DMS53 treated with DMSO at 0.1 percent for 48 hours (cell line): ENCODE results near the gene RFFL.
"Not testable (repeated sequence)": the region's sequence is repeated elsewhere in the genome, so short reads cannot be mapped to it uniquely, and the experiment has no call there.

Experiments used
- DNase-seq: peaks from one replicate; lab custom pipeline; 2025; ENCODE audit not compliant: unreplicated experiment; lab: John Stamatoyannopoulos, UW

RFFL gene

DNA sequence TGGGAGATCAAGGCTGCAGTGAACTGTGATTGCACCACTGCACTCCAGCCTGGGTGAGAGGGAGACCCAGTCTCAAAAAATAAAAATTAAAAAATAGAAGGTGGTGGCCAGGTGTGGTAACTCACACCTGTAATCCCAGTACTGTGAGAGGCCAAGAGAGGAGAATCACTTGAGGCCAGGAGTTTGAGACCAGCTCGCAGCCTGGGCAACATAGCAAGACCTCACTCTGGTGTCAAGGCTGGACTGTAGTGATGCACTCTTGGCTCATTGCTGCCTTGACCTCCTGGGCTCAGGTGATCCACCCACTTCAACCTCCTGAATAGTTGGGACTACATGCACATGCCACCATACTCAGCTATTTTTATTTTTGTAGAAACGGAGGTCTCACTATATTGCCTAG, 13.3 kb downstream of the RFFL start:
- DNase-seq, result no peak

- DNase-seq, result no peak
Measured at GRCh38 chr17:35048685-35049379, 14.7 kb downstream of the RFFL start.

DNA sequence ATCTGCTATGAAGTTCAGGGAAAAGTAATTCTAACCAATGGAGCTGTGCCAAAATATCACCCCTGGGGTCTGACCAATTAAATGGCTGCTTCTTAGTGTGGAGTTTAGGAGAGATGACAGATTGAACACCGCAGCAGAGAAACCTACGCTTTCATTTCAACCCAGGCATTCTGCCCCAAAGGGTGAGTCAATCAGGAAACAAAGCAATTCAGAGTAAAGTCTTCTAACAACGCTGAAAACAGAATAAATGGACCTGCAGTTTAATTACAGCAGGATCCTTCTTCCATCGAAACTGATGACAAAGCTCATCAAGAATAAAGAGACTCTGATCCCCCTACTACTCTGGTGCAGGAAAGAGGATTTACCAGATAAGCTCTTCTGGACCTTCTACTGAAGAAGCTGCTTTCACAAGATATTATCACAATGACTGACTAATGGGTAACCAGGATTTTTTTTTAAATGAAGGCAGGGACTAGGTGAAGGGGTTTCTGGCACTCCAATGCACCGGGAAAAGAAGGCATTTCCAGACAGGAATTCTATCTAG, 16.7 kb downstream of the RFFL start:
- no peak for DNase-seq

GRCh38 chr17:35046245-35046644, 17.3 kb downstream of the RFFL start:
- DNase-seq, result no peak

DNA sequence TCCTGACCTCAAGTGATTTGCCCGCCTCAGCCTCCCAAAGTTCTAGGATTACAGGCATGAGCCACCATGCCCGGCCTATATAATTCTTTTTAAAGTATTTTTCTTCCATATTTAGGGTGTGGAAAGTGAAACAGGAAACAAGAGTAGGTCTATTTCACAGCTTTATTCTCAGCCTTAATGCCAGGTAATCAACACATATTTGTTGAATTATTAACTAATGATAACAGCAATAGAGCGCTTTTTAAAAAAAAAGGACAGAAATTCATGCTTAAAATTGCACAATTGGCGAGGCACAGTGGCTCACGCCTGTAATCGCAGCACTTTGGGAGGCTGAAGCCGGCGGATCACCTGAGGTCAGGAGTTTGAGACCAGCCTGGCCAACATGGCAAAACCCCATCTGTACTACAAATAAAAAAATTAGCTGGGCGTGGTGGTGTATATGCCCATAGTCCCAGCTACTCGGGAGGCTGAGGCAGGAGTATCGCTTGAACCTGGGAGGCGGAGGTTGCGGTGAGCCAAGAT, 18.0 kb downstream of the RFFL start:
- not testable (repeated sequence) for DNase-seq

- DNase-seq, result no peak
Measured at GRCh38 chr17:35044181-35044580, 19.3 kb downstream of the RFFL start.

- DNase-seq, result no peak
Measured at GRCh38 chr17:35041390-35041789, 22.1 kb downstream of the RFFL start.

GRCh38 chr17:35038453-35038852, 25.1 kb downstream of the RFFL start:
- DNase-seq, result no peak

DNA sequence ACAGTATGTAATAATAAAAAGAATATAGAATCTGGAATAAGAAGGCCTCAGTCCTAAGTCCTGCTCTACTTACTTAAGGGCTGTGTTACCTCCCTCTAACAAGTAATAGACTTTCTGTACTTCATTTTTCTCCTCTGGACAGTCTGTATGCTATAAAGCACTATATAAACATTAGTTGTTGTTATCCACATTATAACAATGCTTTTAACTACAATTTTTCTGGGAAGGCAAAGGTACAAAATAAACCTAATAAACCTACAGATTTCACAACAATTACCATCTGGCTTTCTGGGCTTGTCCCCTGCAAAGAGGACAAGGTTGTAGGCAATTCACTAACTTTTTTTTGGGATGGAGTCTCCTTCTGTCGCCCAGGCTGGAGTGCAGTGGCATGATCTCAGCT, 32.7 kb downstream of the RFFL start:
- no peak for DNase-seq

- no peak for DNase-seq
Measured at GRCh38 chr17:35028531-35029262, 34.8 kb downstream of the RFFL start.

- not testable (repeated sequence) for DNase-seq
Measured at GRCh38 chr17:35028097-35028496, 35.4 kb downstream of the RFFL start.

GRCh38 chr17:35025541-35025940, 38.0 kb downstream of the RFFL start:
- DNase-seq, result no peak

DNA sequence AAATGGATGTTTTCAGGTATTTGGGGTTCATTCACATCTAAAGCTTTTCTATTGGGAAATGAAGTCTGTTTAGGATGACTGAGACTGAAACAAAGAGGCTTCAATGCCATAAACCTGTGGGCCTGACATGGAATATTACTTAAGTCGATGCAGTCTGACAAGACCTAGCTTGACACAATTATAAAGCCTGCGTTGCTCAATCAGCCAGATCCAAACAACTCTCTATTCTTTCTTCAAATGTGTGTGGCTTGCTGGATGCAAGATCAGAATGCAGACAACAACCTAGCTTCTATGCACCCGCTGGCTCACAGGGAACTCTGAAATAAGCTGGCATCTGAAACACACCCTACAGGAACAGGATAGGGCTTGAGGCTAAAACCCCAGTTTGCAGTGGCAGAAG, 40.0 kb downstream of the RFFL start:
- no peak for DNase-seq

- peak; percentile 15 for DNase-seq
Measured at GRCh38 chr17:35022536-35023063, 40.9 kb downstream of the RFFL start.

GRCh38 chr17:35021520-35022380, 41.8 kb downstream of the RFFL start:
- no peak for DNase-seq

GRCh38 chr17:35019386-35020179, 43.9 kb downstream of the RFFL start:
- no peak for DNase-seq

DNA sequence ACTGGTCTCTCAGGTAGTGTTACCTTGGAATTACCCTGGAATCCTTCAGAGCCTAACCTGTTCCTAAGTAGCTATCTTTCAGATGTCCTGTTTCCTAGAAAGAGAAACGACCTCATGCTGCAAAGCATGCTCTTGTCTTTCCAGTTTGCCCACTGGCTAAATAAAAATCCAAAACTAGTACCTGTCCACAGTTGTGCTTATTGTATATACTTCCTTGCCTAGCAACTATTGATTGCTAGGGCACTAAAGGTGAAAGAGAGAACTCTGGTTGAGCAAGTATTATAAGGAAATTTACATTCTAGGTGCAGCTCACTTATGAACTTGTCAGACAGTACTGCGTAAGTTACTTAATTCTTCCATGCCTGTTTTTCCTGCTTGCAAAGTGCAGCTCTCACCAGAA, 44.7 kb downstream of the RFFL start:
- no peak for DNase-seq

- no peak for DNase-seq
Measured at GRCh38 chr17:35017021-35017420, 46.5 kb downstream of the RFFL start.

- no peak for DNase-seq
Measured at GRCh38 chr17:35016369-35016768, 47.1 kb downstream of the RFFL start.

DNA sequence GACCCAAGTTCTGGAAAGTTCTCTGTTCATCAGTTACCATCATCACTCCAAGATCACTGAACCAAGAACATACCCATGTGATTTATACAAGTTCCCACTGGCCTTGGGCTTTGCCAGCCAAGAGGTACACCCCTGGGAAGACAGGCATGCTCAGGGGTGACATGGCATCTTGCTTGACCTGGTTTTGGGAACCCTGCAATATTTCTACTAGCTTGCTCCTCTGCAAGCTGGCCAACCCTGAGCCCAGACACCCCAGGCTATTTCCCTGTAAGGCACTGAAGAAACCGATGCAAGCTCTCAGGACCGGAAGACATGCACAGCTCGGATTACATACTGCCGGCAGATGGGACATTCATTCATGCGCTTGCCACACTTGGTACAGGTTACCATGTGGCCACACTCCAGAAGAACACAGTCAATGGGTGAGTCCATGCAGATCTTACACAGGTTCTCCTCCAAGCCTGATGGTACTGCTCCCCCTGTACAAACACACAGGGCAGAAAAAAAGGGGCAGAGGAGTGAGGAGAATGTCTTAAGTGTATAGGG, 51.8 kb downstream of the RFFL start:
- no peak for DNase-seq
